ENCODE results near the gene DUSP28.
A peak's percentile ranks its signal among the peaks of the same experiment; 100 is the strongest.

The DUSP28 gene

DNA sequence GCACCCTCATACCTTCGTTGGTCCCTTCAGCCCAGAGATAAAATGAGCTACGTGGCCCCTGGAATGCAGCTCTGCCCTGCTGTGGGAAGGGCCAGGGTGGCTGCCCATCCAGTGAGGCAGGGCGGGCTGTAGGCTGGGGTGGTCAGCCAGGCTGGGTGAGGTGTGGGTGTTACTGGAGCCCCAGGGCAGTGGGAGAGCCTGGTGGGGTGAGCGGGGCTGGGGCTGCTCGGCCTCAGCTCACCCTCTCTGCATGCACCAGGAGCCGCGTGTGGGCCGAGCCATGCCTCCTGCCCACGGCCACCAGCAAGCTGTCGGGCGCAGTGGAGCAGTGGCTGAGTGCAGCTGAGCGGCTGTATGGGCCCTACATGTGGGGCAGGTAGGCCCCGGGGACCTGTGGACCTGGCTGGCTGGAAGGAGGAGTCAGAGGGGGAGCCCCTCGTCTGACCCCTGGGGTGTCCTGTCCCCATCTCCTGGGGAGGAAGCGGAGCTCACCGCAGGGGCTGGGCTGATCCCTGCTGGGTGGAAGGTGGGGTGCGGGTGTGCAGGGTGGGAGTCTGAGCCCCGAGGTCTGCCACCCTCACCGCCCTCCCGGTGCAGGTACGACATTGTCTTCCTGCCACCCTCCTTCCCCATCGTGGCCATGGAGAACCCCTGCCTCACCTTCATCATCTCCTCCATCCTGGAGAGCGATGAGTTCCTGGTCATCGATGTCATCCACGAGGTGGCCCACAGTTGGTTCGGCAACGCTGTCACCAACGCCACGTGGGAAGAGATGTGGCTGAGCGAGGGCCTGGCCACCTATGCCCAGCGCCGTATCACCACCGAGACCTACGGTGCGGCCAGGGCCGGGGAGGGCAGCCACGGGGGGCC, 13.6 kb downstream of the DUSP28 start:
- no peak for DNase-seq

DNA sequence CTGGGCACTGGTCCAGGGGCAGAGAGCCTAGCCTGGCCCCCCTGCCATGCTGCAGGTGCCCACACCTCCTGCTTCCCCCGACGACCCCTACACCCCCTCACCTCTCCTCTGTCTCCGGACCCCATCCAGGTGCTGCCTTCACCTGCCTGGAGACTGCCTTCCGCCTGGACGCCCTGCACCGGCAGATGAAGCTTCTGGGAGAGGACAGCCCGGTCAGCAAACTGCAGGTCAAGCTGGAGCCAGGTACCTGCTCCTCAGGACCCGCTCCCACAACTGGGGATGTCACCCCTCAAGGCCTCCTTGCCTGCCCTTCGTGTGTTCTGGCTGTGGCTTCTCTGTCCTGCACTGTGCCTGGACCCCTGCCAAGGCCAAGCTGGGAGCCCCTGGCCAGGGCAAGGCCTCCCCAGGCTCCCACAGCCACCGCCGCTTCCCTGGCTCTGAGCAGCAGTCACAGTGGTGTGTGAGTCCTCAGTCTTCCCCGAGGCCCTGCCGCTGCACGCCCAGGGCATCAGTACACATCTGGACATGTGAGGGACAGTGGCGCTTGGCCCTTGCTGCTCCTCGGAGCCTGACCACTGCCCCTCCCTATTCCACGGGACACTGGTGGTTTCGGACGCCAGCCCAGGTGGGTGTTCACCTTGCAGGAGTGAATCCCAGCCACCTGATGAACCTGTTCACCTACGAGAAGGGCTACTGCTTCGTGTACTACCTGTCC, 14.4 kb downstream of the DUSP28 start:
- no peak for DNase-seq

DNA sequence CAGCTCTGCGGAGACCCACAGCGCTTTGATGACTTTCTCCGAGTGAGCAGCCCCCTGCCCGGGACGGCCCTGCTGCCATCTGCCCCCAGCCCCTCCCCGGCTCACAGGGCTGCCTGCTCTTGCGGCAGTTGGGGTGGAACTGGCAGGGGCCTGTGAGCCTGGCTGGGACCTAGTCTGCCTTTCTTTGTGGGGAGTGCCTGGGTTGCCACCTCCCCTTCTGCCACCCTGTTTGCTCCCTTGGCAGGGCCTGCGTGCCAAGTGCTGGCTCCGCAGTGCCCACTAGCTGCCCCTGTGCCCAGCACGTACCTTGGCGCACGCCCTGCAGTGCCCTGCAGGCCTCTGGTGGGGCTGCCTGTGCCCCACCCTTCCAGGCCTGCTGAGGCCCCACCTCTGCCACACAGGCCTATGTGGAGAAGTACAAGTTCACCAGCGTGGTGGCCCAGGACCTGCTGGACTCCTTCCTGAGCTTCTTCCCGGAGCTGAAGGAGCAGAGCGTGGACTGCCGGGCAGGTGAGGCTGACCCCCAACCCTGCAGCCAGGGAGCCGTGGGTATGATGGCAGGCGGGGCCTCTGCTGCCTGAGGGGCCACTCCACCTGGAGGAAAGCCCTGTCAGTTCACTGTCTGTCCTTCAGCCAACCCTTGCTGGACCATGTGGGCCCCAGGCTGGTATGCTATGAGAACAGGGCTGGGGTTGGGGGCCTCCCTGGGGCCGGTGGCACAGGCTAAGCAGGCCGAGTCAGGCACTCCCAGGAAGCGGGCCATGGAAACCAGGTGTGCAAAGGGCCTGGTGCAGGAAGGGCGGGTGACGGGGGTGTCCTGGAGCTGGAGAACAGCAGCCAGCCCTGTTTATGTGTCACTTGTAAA, 15.2 kb downstream of the DUSP28 start:
- DNase-seq: no peak

DNA sequence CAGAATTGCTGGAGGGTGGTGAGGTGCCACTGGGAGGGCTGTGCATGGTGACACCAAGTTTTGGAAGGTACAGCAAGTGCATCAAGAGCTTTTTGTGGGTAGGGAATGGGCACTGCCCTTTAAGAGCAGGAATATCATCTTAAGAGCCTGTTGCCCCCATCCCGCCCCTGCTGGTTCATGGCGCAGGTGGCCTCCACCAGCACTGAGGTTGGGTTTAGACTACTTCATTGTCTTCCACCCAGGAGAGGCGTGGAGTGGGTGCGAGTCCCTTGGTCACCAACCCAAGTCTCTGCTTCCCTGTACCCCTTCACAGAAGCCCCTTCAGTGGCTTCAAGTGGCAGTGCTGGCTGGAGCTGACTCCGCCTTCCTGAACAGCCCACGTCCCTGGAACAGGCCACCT, 15.9 kb downstream of the DUSP28 start:
- no peak for DNase-seq

DNA sequence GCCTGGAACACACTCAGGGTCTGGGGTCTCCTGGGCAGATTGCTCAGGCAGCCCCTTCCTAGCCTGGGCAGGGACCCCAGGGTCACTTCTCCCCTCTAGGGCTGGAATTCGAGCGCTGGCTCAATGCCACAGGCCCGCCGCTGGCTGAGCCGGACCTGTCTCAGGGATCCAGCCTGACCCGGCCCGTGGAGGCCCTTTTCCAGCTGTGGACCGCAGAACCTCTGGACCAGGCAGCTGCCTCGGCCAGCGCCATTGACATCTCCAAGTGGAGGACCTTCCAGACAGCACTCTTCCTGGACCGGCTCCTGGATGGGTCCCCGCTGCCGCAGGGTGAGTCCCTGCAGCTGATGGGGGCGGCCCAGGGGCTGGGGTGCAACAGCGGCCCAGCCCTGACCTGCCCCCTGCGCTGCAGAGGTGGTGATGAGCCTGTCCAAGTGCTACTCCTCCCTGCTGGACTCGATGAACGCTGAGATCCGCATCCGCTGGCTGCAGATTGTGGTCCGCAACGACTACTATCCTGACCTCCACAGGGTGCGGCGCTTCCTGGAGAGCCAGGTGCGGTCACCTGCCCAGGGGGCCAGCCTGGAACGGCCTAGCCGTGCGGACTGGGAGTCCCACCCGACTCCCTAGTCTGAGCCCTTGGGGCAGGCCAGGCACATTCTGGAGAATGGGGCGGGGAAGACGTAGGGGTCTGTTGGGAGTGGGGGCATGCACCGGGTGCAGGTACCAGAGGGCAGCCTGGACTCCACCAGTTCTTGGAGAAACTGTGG, 16.5 kb downstream of the DUSP28 start:
- DNase-seq: no peak

DNA sequence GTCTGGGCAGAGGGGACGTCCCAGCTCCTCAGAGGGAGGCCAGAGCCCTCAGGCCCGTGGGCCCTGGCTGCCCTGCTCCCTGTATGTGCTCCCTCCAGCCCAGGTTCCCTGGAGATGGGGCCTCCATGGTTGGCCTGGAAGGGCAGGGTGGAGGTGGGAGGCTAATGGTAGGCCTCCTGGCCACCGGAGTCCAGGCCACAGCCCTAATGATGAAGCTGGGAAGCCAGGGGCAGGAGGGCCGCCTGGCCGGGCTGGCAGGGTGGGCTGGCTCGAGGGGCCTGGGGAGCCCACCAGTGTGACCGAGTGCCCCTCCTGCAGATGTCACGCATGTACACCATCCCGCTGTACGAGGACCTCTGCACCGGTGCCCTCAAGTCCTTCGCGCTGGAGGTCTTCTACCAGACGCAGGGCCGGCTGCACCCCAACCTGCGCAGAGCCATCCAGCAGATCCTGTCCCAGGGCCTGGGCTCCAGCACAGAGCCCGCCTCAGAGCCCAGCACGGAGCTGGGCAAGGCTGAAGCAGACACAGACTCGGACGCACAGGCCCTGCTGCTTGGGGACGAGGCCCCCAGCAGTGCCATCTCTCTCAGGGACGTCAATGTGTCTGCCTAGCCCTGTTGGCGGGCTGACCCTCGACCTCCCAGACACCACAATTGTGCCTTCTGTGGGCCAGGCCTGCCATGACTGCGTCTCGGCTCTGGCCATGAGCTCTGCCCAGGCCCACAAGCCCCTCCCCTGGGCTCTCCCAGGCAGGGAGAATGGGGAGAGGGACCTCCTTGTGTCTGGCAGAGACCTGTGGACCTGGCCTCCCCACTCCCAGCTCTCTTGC, 17.3 kb downstream of the DUSP28 start:
- no peak for DNase-seq

DNA sequence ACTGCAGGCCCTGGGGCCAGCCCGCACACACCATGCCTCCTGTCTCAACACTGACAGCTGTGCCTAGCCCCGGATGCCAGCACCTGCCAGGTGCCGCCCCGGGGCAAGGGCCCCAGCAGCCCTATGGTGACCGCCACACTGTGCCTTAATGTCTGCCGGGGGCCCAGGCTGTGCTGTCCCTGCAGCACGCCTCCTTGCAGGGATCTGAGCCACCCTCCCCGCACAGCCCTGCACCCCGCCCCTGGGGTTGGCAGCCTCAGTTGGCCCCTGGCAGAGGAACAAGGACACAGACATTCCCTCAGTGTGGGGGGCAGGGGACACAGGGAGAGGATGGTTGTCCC, 17.9 kb downstream of the DUSP28 start:
- DNase-seq: no peak

DNA sequence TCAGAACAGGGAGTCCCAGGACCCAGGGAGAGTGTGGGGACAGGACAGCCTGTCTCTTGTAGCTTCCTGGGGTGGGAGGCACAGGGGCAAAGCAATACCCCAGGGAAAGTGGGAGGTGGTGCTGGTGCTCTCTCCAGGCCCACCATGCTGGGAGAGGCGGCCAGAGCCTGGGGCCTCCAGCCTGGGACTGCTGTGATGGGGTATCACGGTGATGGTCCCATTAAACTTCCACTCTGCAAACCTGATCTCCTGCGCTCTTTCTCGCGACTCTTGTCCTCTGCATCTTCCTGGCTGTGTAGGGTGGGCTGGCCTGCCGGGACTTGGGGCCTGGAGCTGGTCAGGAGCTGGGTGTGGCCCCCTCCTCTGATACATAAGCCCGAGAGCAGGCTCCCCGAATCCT, 18.3 kb downstream of the DUSP28 start:
- no peak for DNase-seq

DNA sequence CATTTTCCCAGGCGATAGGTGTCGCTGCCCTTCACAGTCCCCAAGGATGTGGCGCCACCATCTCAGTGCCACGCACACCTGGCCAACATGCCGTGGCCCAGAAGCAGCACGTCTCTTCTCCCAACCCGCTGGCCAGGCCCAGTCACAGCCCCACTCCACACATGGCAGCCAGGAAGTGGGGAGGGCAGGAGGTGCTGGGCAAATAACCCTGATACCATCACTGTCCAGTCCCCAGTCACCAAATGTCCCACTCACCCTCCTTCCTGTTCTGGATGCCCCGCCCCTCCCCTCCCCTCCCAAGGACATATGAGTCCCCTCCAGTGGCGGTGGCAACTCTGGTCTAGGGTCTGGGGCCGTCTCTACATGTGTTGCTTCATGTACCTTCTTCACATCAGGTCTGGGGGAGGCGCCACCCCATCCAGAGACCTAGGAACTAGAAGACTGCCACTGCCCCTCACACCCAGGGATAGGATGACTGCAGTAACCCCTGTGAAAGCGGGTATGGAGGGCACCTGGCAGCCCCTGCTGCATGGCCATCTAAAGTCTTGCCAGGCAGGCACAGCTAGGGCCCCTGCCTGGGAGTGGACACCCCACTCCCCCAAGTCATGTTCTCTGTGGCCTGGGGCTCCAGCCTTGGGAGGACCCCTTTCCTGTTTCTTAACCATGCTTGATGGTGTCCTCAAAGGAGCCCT, 19.1 kb downstream of the DUSP28 start:
- DNase-seq: peak in 1 of 2 donors; percentile 9

DNA sequence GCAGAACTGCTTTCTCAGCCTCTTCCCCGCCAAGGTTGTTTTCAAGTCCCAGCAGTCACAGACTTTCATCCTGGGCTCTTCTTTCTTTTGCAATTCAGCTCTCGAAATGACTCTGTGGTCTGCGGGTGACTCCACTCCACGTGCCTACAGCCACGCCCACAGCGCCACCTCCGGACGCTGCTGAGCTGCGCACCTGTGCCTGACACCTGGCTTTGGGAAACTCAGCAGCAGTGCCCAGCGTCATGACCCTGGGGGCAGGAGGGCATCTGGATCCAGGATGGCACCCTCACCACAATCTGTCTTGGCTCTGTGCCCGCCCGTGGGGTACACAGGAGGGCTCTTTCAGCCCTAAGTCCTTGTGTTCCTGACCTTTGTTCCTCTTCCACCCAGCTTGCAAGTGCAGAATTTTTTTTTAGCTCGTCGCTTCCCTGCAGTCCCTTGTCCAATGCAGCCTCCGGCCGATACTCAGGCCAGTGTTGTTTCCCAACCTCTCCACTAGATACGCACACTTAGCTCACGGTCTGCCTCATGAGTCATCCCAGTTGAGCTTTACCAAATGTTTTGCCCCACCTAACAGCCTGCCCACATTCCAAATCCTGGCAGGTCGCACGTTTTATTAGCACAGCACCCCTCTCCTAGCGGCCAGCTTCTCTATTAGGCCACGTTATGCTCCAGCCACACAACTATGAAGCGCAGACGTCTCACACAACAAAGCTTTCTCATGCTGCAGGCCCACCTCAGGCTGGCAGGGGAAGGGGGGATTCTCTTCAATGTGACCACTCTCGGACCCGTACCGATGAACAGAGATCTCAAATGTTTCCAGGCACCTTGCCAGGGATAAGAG, 19.8 kb downstream of the DUSP28 start:
- peak; percentile 64 to 72 for DNase-seq

DNA sequence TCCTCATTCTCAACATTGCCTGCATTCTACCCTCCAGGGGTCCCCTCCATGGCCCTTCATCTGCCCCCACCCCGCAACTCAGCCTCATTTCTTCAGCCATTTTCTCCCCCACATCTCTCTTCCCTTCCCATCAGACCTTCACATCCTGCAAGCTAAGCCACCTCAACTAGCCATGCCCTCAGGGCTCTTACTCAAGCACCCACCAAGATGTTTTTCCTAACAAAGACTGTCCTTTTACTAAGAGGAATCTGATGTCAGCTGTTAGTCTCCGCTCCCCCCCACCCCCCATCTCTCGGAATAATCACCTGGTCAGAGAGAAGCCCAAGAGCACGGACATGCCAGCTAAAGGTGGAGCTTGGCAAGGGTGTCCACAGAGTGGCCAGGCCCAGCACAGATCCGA, 21.7 kb downstream of the DUSP28 start:
- no peak for DNase-seq

DNA sequence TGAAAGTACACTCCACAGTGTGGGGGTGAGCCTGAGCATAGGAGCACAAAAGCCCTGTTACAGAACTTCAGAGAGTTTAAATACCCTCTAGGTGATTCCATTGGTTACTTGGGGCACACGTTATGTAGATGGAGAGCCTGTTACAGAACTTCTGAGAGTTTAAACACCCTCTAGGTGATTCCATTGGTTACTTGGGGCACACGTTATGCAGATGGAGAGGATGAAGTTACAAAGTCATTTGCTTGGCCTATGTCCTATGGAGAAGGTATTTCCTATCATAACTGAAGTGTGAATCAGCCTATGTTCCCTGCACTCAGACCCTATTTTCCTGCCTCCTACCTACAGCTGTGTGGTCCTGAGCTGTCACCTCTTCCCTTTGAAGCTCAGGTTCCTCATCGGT, 22.6 kb downstream of the DUSP28 start:
- no peak for DNase-seq

DNA sequence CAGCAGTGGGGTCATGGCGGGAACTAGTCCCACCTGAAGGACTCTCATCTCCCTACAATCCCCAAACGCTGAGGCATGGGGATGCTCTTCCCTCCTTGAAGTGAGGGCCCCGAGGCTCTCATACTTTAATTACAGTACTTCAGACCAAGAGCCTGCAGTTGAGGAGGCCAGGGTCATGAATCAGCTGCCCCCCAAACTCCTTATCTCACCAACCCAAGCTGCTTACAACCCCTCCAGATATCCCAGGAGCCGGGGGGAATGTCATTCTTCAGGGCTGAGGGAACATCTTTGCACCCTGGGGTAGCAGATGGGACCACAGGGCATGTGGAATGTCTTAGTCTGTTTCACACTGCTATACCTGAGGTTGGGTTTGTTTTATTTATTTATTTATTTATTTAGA, 23.6 kb downstream of the DUSP28 start:
- no peak for DNase-seq

DNA sequence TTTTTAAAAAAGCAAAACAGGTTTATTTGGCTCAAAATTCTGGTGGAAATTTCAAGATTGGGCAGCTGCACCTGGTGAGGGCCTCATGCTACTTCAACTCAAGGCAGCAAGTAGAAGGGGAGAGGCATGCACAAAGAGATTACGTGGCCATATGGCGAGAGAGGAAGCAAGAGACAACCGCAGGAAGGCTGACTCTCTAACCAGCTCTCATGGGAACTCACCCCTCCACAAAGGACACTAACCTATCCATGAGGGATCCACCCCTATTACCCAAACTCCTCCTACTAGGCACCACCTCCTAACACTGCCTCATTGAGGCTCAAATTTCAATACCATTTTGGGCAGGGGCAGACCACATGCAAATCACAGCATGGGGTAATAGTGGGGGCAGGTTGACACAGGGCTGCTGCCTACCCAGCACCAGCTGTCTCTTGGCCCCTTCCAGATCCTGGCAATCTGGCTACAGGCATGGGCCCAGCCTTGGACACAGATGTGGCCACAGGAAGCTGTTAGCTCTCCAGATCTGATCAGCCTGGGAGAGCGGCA, 24.4 kb downstream of the DUSP28 start:
- DNase-seq: peak; percentile 48 to 64

DNA sequence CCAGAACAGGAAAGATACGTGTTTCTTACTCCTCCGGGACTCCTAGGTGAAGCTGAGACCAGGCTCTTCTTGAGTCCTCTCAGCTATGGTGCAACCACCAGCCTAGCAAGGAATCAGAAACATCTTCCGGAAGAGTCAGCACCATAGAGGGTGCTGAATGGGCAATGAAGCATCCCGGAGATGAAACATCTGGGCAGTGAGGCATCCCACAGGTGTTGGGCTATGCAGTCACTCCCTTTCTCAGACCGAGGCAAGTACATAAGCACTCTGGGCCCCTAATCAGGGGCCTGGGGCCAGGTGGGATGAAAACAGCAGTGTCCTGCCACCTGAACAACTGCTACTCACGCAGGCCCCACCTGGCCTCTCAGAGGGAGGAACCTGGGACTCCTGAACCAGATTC, 24.9 kb downstream of the DUSP28 start:
- no peak for DNase-seq

DNA sequence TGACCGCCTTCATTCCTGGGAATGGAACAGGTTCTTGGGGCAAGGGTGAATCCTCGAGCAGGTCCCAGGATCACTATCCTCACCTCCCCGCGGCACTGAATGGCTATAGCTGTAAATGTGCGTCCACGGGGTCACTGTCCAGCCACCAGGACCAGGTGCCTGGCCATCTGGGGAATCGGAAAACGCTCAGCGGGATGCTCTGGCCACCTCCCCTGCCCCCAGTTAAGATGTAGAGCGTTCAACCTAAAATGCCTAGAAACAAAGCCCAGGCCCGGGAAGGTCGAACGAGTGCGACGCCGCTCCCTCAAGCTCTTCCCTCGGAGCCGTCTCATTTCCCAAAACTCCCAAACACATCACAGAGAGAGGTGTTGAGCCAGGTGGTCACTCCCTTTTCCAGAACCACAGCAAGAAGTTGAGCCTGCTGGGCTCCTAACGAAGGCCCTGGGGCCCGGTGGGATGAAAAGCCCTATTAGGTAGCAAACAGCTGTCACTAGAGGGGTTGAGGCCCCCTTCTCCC, 25.6 kb downstream of the DUSP28 start:
- no peak for DNase-seq

DNA sequence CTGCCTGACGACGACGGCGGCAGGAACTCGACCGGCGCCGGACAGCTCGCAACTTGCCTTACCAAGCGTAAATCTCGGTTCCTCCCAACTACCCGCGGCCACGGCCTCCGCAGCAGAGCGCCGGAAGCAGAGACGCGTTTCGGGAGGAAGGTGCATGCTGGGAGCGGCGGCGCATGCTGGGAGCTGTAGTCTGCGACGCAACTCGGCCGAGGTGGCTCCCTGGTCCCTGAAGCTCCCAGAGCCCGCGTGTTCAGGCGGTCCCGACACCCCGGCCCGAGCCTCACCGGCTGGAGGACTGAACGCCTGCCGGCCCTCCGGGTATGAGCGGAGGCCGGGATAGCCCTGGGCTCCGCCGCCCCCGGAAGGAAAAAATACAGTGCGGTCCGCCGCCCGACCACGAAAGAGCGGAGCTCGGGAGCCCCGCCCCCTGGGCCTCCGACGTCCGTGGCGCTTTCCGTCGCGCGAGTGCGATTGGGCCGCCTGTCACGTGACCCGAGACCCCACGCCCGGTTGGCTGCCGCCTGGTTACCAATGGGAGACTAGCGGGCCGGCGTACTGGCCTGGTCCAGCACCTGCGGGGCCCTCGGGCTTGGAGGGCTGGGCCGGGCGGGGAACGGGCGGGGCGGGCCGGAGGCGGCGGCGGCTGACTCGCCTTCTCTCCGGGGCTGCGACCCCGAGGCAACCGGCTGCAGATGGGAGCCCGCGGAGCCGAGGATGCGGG, 26.2 kb downstream of the DUSP28 start, which contains the start of gene CAPN10:
CAPN10 (plus strand) TSS at position 537 of the 721 bp plus-strand sequence; CDS start at position 715, 178 bp downstream.
- DNase-seq: peak; percentile 95 to 97

DNA sequence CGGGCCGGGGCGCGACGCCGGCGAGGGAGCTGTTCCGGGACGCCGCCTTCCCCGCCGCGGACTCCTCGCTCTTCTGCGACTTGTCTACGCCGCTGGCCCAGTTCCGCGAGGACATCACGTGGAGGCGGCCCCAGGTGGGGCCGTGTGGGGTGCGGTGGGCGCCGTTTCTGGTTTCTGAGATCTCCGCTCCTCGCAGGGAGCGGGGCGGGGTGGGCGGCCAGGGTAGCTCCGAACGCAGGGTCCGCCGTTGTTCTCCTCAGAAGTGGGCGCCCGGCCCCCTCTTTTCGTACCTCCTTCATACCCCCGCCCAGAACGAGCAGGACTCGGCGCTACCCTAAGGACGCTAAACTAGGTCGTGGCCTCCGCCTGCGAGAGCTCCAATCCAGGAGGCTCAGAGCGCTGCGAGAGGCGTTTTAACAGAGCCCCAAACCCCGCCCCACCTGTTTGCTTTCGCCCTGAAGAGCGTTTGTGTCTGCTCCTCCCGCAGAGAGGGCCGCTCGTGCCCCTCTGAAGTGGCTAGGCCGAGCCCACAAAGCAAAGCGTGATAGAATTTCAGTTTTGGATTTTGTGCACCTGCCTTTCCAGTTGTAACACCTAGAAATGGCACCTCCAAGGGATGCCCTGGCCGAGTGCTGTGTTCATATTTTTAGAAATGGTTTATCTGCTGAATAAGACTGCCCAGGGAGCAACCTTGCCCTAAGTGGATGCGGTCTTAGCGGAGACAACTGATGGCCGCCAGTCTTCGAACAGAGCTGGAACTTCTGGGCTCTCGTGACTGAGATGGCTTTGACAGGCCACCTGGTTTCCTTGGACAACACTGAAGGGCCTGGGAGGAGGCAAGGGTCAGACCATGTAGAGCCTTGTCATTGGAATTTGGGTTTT, 27.0 kb downstream of the DUSP28 start:
- DNase-seq: peak in 1 of 2 donors; percentile 8
